ENCODE results near the gene CRISP1. TPM values are rescaled to one million over a fixed set of nuclear protein-coding genes. Genes with fewer than 3 reads are reported as not detected.

CRISP1 gene
- total RNA-seq, 1 experiment from 2014 or later: not detected

Other genes starting within 250 kb of the CRISP1 start
- gene RHAG, start 229.7 kb downstream of the CRISP1 start, total RNA-seq (2014; rRNA removed; shearing (Covaris generic)): not detected in 2 replicates
- gene CRISP2, start 153.0 kb downstream of the CRISP1 start, total RNA-seq (2014; rRNA removed; shearing (Covaris generic)): not detected in 2 replicates
- gene CRISP3, start 122.1 kb downstream of the CRISP1 start, total RNA-seq (2014; rRNA removed; shearing (Covaris generic)): not detected in 2 replicates
- not detected in 2 replicates for gene PGK2, start 79.2 kb downstream of the CRISP1 start, total RNA-seq (2014; rRNA removed; shearing (Covaris generic))
- gene DEFB114, start 97.6 kb upstream of the CRISP1 start, total RNA-seq (2014; rRNA removed; shearing (Covaris generic)): not detected in 2 replicates
- not detected in 2 replicates for gene DEFB113, start 103.1 kb upstream of the CRISP1 start, total RNA-seq (2014; rRNA removed; shearing (Covaris generic))
- not detected in 2 replicates for gene DEFB110, start 155.5 kb upstream of the CRISP1 start, total RNA-seq (2014; rRNA removed; shearing (Covaris generic))
- not detected in 2 replicates for gene DEFB112, start 183.4 kb upstream of the CRISP1 start, total RNA-seq (2014; rRNA removed; shearing (Covaris generic))